ENCODE data around the gene PPL.
A peak's percentile ranks its signal among the peaks of the same experiment; 100 is the strongest.
"Not testable (repeated sequence)": the region's sequence is repeated elsewhere in the genome, so short reads cannot be mapped to it uniquely, and the experiment has no call there.

Gene PPL

DNA sequence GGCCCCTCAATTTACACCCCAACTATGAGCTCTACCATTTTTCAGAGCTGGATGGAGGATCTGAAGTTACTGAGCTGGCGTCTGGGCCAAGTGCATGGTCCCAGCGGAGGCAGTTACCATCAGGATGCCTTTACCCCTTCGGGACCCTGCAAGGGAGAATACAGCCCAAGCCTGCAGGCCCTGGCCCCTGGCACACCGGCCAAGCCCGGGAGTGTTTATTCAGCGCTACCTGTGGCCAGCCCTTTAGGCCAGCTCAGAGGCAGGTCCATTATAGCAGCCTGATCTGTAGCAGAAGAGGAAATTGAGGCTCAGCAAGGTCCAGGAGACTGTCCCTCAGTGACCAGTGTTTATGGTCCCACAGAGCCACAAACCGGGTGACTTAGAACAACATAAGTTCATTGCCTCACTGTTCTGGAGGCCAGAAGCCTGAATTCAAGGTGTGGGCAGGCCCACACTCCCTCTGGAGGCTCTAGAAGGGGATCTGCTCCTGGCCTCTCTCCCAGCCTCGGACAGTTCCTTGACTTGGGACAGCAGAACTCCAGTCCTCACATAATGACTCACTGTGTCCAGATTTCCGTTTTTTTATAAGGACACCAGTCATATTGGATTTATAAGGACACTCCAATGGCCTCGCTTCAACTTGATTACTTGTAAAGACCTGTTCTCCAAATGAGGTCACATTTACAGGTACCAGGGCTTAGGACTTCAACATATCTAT, 29.9 kb upstream of the PPL start:
- no peak overlapping the region for H3K27ac ChIP-seq (ENCODE audit: extremely low read depth, low read depth, low read length)
- ChIA-PET CTCF (interaction anchor here (0.6 to 1.4 kb wide), 2 partner anchors 115 to 118 kb away, joined by 3 to 4 read pairs; no protein-coding TSS in a partner anchor), POLR2A (no interaction called here)
- H3K4me1 ChIP-seq (ENCODE audit: control insufficient read depth, insufficient read depth, low read length), result no peaks in the 10 kb centered on the region
- H3K36me3 ChIP-seq (ENCODE audit: control insufficient read depth in 2 of 2, insufficient read depth in 1 of 2, low read length in 2 of 2), result no peaks in the 10 kb centered on the region
- H3K9me3 ChIP-seq (ENCODE audit: control insufficient read depth, insufficient read depth, low read depth, low read length), result no peaks in the 10 kb centered on the region
- H3K4me3 ChIP-seq (ENCODE audit: low read depth, low read length), result no peak overlapping the region
- TF ChIP-seq ZNF529 (tag by site-specific recombination; IDR thresholded peaks at IDR 0.05; ENCODE audit: insufficient replicate concordance), result no peak
- TF ChIP-seq ZNF202 (tag by site-specific recombination; IDR thresholded peaks at IDR 0.05; ENCODE audit: borderline replicate concordance), result no peak
- no peak for TF ChIP-seq AEBP2 (tag by site-specific recombination; IDR thresholded peaks at IDR 0.05; ENCODE audit: borderline replicate concordance)
- no peak for TF ChIP-seq ZBTB48 (tag by site-specific recombination; IDR thresholded peaks at IDR 0.05)
- no peak for TF ChIP-seq GLIS1 (tag by site-specific recombination; IDR thresholded peaks at IDR 0.05)

DNA sequence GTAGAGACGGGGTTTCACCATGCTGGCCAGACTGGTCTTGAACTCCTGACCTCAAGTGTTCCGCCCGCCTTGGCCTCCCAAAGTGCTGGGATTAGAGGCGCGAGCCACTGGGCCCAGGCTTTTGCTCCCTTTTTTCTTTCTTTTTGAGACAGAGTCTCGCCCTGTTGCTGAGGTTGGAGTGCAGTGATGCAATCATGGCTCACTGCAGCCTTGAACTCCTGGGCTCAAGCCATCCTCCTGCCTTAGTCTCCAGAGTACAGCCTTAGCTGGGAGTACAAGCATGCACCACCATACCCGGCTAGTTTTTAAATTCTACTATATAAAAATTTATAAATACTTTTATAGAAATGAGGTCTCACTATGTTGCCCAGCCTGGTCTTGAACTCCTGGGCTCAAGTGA, 26.6 kb upstream of the PPL start:
- POLR2A ChIA-PET; H3K4me1 ChIP-seq (ENCODE audit: control insufficient read depth, insufficient read depth, low read length); H3K27ac ChIP-seq (ENCODE audit: extremely low read depth, low read depth, low read length): not testable (repeated sequence)

GRCh38 chr16:4962716-4963115, 25.8 kb upstream of the PPL start:
- H3K4me3 ChIP-seq (ENCODE audit: low read depth, low read length), result no peak overlapping the region
- POLR2A ChIA-PET, result no interaction called here
- no peak overlapping the region for H3K27ac ChIP-seq (ENCODE audit: extremely low read depth, low read depth, low read length)
- TF ChIP-seq, protein P1, sequence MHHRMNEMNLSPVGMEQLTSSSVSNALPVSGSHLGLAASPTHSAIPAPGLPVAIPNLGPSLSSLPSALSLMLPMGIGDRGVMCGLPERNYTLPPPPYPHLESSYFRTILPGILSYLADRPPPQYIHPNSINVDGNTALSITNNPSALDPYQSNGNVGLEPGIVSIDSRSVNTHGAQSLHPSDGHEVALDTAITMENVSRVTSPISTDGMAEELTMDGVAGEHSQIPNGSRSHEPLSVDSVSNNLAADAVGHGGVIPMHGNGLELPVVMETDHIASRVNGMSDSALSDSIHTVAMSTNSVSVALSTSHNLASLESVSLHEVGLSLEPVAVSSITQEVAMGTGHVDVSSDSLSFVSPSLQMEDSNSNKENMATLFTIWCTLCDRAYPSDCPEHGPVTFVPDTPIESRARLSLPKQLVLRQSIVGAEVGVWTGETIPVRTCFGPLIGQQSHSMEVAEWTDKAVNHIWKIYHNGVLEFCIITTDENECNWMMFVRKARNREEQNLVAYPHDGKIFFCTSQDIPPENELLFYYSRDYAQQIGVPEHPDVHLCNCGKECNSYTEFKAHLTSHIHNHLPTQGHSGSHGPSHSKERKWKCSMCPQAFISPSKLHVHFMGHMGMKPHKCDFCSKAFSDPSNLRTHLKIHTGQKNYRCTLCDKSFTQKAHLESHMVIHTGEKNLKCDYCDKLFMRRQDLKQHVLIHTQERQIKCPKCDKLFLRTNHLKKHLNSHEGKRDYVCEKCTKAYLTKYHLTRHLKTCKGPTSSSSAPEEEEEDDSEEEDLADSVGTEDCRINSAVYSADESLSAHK (tag by site-specific recombination; IDR thresholded peaks at IDR 0.05), result no peak
- no peak for TF ChIP-seq ZNF510 (tag by site-specific recombination; IDR thresholded peaks at IDR 0.05; ENCODE audit: insufficient replicate concordance)
- TF ChIP-seq ZNF768 (tag by site-specific recombination; IDR thresholded peaks at IDR 0.05), result no peak
- no peak for TF ChIP-seq ZNF292 (tag by site-specific recombination; IDR thresholded peaks at IDR 0.05; ENCODE audit: borderline replicate concordance, low read depth)
- no peak for TF ChIP-seq ZNF548 (tag by site-specific recombination; IDR thresholded peaks at IDR 0.05)
- TF ChIP-seq PRDM1 (tag by site-specific recombination; IDR thresholded peaks at IDR 0.05), result no peak
- TF ChIP-seq GFI1B (tag by site-specific recombination; IDR thresholded peaks at IDR 0.05), result no peak
- no peak for TF ChIP-seq ZNF138 (tag by site-specific recombination; IDR thresholded peaks at IDR 0.05; ENCODE audit: borderline replicate concordance)
- TF ChIP-seq ZNF791 (tag by site-specific recombination; IDR thresholded peaks at IDR 0.05), result no peak
- H3K36me3 ChIP-seq (ENCODE audit: control insufficient read depth in 2 of 2, insufficient read depth in 1 of 2, low read length in 2 of 2), result no peaks in the 10 kb centered on the region
- 0 out of 2 replicates have a peak, but pooled peaks cover 3% of the 10 kb centered on the region for H3K4me1 ChIP-seq (ENCODE audit: control insufficient read depth, insufficient read depth, low read length)
- CTCF ChIA-PET, result interaction anchor here (0.6 to 1.1 kb wide), 3 partner anchors 68 to 233 kb away, joined by 3 to 5 read pairs (median 3); no protein-coding TSS in a partner anchor
- H3K9me3 ChIP-seq (ENCODE audit: control insufficient read depth, insufficient read depth, low read depth, low read length), result no peaks in the 10 kb centered on the region

More for the DNA sequence above, 26.6 kb upstream of the PPL start:
- TF ChIP-seq SCRT2 (tag by site-specific recombination; IDR thresholded peaks at IDR 0.05), result 0 out of 2 replicates have a peak, but pooled peaks have one; percentile 26
- H3K36me3 ChIP-seq (ENCODE audit: control insufficient read depth in 2 of 2, insufficient read depth in 1 of 2, low read length in 2 of 2); H3K4me3 ChIP-seq (ENCODE audit: low read depth, low read length); H3K9me3 ChIP-seq (ENCODE audit: control insufficient read depth, insufficient read depth, low read depth, low read length); CTCF ChIA-PET: not testable (repeated sequence)

All from HEK293 (cell line).